Transverse colon (tissue), 3 donors: ENCODE measurements around the gene GREB1L.

Source experiments
- POLR2A ChIP-seq: fragments of 450-650 bp; IDR thresholded peaks from one replicate; pipeline ENCODE4 v1.6.1; 2016; ENCODE audit warnings: antibody characterized with exemption, mild to moderate bottlenecking, moderate library complexity
- TF ChIP-seq, protein P1 (sequence below), 5 experiments: fragments of 200-600 bp in 3 of 5; fragments of 450-650 bp in 2 of 5; sonication (generic) in 3 of 5; IDR thresholded peaks; 1 replicate in 2 of 5; 2 replicates in 3 of 5; pipeline ENCODE4 v1.5.1; 2016 to 2017; ENCODE audit warnings: antibody characterized with exemption in 5 of 5, inconsistent platforms in 3 of 5, mild to moderate bottlenecking in 2 of 5, moderate library complexity in 1 of 5

DNA sequence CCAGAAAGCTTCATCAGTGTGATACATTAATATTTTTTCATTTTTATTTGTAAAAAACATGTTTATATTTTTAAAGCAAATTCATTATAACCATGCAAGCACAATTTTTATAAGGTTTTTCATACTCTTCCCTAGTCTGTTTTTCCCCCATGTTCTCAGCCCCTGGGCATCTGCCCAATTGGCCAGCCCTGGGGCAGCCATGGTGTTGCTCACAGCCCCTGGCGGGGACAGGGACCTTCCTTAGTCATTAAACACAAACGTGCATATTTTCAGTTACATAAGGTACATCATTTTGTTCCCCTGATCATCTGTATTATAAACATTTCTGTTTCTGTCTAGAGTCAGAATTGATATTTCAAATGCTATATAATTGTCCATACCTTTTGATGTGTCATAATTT lies 208.5 kb downstream of the GREB1L start:
- TF ChIP-seq, protein P1, sequence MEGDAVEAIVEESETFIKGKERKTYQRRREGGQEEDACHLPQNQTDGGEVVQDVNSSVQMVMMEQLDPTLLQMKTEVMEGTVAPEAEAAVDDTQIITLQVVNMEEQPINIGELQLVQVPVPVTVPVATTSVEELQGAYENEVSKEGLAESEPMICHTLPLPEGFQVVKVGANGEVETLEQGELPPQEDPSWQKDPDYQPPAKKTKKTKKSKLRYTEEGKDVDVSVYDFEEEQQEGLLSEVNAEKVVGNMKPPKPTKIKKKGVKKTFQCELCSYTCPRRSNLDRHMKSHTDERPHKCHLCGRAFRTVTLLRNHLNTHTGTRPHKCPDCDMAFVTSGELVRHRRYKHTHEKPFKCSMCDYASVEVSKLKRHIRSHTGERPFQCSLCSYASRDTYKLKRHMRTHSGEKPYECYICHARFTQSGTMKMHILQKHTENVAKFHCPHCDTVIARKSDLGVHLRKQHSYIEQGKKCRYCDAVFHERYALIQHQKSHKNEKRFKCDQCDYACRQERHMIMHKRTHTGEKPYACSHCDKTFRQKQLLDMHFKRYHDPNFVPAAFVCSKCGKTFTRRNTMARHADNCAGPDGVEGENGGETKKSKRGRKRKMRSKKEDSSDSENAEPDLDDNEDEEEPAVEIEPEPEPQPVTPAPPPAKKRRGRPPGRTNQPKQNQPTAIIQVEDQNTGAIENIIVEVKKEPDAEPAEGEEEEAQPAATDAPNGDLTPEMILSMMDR (IDR thresholded peaks at IDR 0.05): no peak
- no peak for TF ChIP-seq POLR2A
